Measurements from ENCODE around the gene RUNX3. TPM values are rescaled to one million over a fixed set of nuclear protein-coding genes. Genes with fewer than 3 reads are reported as not detected.

Gene RUNX3
- total RNA-seq, 1 experiment from 2014 or later: 0.33 TPM

DNA sequence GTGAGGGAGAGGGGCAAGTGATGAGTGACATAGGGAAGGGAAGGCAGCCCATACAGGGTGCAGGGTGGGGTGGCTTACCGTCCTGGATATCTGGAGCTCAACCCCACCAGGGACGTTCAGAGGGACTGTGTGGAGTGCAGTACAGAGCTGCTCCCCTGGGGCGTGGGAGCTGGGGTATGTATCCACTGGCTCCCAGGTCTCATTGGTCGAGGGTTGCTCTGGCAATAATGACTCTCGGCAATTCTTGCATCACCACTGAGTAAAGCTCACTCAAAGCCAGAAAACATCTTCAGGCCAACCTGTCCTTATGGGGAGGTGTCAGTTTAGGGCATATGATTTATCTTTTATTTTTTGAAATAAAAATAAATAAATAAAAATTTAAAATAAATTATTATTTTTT is 43.2 kb upstream of the RUNX3 start:
- H3K9me3 ChIP-seq (ENCODE audit: control insufficient read depth, low read depth, low read length): no peaks in the 10 kb centered on the region
- no peak overlapping the region for H2BK12ac ChIP-seq (ENCODE audit: insufficient read length, low read depth, low read length)
- Mint-ChIP-seq H3K27me3 (ENCODE audit: low read depth) (peaks cover 8% of the 10 kb centered on the region), H3K4me1 (peaks cover 29 to 31% of the 10 kb centered on the region in 2 experiments), H3K9me3 (peaks cover 20 to 23% of the 10 kb centered on the region in 2 experiments), H3K27ac (peak overlapping the region in 1 of 3 experiments; percentile 26; a peak in 2 of 7 replicates), H3K4me3 (peak overlapping the region in 1 of 2 experiments; percentile 30; a peak in 1 of 5 replicates), H3K36me3 (ENCODE audit: insufficient read depth in 1 of 3, low read depth in 3 of 3) (peaks cover 7 to 17% (median 9%) of the 10 kb centered on the region in 3 experiments; a peak in 5 of 7 replicates)
- no peak overlapping the region for H2AK5ac ChIP-seq (ENCODE audit: insufficient read length, low read length)
- peaks cover 5% of the 10 kb centered on the region; the same call in 1 of the 2 replicates for H3K4me1 ChIP-seq (ENCODE audit: insufficient read depth, low read length)
- H3K56ac ChIP-seq (ENCODE audit: insufficient read length, low read depth, low read length): no peak overlapping the region
- H3K23me2 ChIP-seq (ENCODE audit: insufficient read length, low read depth, low read length, poor library complexity, severe bottlenecking): no peaks in the 10 kb centered on the region
- H3K23ac ChIP-seq (ENCODE audit: insufficient read length, low read depth, low read length): no peak overlapping the region
- no peaks in the 10 kb centered on the region for H3K27me3 ChIP-seq (ENCODE audit: insufficient read depth, low read length)
- H2BK15ac ChIP-seq (ENCODE audit: low read depth, low read length): no peak overlapping the region
- H3K79me2 ChIP-seq (ENCODE audit: insufficient read depth, low read length): no peaks in the 10 kb centered on the region
- no peak overlapping the region for H3K4ac ChIP-seq (ENCODE audit: low read depth, low read length)
- no peak for DNase-seq
- H3K18ac ChIP-seq (ENCODE audit: insufficient read length, low read depth, low read length): no peak overlapping the region
- no peak overlapping the region for H3K4me2 ChIP-seq (ENCODE audit: insufficient read depth, insufficient read length, low read length)
- no peak overlapping the region for H3K27ac ChIP-seq (ENCODE audit: insufficient read length, low read depth, low read length)
- H4K8ac ChIP-seq (replicated peaks; ENCODE audit: insufficient read length, low read depth, low read length): no peak overlapping the region
- H3K14ac ChIP-seq (ENCODE audit: insufficient read depth, low read length): no peak overlapping the region; the same call in 1 of the 2 replicates
- no peak overlapping the region for H2BK120ac ChIP-seq (ENCODE audit: low read depth, low read length, poor library complexity, severe bottlenecking)
- no peak overlapping the region for H2BK20ac ChIP-seq (ENCODE audit: low read depth, low read length, poor library complexity, severe bottlenecking)
- TF ChIP-seq, protein P1, sequence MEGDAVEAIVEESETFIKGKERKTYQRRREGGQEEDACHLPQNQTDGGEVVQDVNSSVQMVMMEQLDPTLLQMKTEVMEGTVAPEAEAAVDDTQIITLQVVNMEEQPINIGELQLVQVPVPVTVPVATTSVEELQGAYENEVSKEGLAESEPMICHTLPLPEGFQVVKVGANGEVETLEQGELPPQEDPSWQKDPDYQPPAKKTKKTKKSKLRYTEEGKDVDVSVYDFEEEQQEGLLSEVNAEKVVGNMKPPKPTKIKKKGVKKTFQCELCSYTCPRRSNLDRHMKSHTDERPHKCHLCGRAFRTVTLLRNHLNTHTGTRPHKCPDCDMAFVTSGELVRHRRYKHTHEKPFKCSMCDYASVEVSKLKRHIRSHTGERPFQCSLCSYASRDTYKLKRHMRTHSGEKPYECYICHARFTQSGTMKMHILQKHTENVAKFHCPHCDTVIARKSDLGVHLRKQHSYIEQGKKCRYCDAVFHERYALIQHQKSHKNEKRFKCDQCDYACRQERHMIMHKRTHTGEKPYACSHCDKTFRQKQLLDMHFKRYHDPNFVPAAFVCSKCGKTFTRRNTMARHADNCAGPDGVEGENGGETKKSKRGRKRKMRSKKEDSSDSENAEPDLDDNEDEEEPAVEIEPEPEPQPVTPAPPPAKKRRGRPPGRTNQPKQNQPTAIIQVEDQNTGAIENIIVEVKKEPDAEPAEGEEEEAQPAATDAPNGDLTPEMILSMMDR (conservative IDR thresholded peaks at IDR 0.05): no peak
- H4K20me1 ChIP-seq (ENCODE audit: control insufficient read depth, insufficient read depth, insufficient read length): no peaks in the 10 kb centered on the region
- no peak overlapping the region for H2BK5ac ChIP-seq (ENCODE audit: insufficient read length, low read length)
- no peak overlapping the region for H4K5ac ChIP-seq (ENCODE audit: insufficient read length, low read depth, low read length)
- H3K79me1 ChIP-seq (ENCODE audit: insufficient read depth, low read depth, low read length, poor library complexity, severe bottlenecking): no peaks in the 10 kb centered on the region
- H2AFZ ChIP-seq (ENCODE audit: low read length): no peak overlapping the region
- no peak overlapping the region for H3T11ph ChIP-seq (ENCODE audit: low read length)
- no peak overlapping the region for H3K9ac ChIP-seq (ENCODE audit: extremely low read depth, insufficient read length, low read length)
- H4K91ac ChIP-seq (ENCODE audit: insufficient read length, low read depth, low read length): no peak overlapping the region
- no CpG with 5 or more reads among the region's 5 CpGs for WGBS (ENCODE audit: extremely low coverage, insufficient read length, low lambda C conversion rate)

Data from H9 (cell line).